Measurements from ENCODE around the gene FOXL2.
A peak's percentile ranks its signal among the peaks of the same experiment; 100 is the strongest.
"Not testable (repeated sequence)": the region's sequence is repeated elsewhere in the genome, so short reads cannot be mapped to it uniquely, and the experiment has no call there.

Gene FOXL2

DNA sequence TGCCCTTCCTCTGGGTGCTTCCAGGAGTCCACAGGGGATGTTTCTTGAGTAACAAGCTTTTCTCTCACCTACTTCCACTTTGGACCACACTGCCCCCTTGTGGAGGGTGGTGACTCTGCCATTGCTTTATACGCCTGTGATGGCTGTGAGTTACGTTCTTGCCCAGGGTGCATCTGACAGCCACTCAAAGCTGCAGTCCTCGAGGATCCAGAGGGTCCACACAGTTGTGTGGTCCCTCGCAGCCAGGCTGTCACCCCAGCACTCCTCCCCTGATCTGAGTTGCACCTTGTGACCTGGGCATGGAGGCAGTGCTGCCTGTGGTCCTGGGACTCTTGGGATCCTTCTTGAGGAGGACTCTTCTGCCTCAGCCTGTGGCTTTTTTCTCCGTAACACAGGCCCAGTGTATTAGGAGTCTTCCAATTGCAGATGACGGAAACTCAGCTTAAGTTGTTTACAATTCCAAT, 23.4 kb downstream of the FOXL2 start:
- peak; percentile 80 for DNase-seq

DNA sequence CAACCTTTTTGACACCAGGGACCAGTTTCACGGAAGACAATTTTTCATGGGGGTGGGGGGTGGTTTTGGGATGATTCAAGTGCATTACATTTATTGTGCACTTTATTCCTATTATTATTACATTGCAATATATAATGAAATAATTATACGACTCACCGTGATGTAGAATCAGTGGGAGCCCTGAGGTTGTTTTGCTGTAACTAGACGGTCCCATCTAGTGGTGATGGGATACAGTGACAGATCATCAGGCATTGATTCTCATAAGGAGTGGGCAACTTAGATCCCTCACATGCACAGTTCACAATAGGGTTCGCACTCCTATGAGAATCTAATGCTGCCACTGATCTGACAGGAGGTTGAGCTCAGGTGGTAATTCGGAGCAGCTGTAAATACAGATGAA, 24.5 kb downstream of the FOXL2 start:
- DNase-seq, result not testable (repeated sequence)

DNA sequence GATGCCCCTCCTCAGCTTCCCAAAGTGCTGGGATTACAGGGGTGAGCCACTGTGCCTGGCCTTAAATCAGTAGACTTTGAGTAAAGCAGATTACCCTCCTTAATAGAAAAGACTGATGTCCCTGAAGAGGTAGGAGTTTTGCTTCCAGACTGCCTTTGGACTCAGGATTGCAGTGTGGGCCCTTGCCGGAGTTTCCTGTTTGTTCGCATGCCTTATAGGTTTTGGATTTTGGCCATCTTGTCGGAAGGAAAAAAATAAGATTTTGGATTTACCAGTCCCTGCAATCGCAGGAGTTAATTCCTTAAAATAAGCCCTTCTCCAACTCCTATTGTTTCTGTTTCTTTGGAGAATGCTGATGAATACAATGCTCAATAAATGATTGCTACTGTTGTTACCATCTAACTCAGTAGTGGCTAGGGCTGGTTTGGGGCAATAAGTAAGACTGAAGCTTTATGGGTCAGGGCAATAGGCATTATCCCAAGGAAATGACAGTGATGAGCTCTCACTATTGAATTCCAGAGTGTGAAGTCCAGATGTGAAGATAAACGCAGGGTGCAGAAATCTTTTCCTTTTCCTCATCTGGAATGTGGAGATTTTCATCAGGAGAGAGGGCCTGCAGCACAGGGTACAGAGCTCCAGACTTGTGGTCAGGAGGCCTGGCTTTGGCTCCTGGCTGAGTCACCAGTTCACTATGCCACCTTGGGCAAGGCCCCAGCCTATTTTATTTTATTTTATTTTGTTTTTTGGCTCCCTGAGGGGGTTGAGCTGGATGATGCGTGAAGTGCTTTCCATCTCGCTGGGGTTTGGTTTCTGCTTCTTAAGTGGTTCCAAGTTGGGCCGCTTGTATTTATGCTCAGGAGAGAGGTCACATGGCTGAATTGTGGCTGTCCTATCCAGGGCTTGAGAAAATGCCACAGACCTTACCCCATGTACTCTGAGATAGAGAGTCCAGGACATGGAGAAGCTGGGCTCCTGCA, 25.3 kb downstream of the FOXL2 start:
- DNase-seq, result no peak

DNA sequence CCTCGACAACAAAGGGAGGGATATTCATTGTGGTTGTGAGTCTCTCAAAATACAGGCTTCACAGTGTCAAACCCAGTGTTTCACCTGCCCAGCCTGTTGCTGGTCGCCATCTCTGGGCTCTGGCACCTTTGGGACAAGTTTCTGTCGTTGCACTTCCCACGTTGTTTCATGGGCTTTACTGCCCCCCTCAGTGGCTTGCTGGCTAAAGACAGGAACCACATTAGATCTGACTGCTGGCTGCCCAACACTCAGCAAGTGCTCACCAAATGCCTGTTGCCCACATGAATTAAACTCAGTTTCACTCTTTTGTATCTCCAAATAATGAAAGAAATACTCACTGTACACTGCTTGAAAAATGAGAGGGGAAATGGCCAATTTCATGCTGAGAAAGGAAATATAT, 27.6 kb downstream of the FOXL2 start:
- no peak for DNase-seq

DNA sequence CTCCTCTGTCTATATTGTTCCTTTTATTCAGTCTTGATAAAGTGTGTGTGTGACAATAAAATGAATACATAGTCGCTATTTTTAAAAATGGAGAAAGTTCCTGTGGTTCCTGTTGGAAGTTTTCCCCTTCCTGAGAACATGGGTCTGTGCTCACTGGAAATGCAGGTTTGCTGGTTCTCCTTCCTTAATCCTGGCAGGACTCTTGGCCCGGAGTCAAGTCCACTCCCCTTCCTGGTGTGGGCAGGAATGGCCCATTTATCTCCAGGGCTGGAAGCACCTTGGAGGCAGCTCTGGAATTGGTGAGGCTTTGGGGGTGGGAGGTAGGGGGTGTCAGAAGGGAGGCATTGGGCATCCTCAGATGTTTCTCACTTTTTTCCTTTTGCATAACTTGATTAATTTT, 30.1 kb downstream of the FOXL2 start:
- no peak for DNase-seq

DNA sequence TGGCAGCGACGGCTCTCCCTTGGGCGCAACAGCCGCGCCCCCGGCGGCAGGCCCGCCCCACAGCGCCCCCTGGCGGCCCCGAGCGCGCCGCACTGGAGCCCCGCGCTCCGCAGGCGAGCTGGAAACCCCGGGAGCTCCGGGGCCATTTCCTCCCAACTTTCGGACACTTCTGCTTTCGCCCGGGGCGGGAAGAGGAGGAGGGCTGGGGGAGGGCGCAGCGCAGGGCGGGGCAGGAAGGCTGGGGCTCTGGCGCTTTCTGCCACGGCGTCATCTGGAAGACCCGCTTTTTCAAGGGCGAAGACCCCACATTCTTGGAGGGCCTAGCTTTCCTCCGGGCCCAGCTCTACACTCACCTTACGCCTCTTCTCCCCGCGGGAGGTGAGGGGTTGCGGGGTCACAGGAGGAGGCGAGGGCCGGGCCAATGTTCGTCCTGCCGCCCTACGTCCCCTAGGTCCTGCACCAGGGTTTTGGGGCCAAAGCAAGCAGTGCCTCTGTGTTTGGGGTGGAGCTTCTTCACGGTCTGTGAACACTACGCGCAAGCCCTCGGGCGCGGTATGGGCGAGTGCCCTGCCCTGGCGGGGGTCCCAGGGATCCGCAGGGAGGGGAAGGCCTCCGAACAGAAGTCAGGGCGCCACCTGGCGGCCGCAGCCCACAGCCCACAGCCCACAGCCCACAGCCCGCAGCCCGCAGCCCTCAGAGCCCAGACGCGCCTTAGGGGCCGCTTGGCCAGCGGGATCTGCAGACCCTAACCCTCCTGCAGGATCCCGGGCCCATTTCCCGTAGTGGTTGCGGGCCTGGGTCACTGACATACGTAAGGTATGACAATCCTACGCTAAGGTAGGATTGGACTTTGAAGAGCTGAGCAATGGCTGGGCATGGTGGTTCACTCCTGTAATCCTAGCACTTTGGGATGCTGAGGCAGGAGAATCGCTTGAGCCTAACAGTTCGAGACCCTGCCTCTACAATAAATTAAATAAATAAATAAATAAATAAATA, 31.1 kb downstream of the FOXL2 start:
- peak; percentile 97 for DNase-seq

DNA sequence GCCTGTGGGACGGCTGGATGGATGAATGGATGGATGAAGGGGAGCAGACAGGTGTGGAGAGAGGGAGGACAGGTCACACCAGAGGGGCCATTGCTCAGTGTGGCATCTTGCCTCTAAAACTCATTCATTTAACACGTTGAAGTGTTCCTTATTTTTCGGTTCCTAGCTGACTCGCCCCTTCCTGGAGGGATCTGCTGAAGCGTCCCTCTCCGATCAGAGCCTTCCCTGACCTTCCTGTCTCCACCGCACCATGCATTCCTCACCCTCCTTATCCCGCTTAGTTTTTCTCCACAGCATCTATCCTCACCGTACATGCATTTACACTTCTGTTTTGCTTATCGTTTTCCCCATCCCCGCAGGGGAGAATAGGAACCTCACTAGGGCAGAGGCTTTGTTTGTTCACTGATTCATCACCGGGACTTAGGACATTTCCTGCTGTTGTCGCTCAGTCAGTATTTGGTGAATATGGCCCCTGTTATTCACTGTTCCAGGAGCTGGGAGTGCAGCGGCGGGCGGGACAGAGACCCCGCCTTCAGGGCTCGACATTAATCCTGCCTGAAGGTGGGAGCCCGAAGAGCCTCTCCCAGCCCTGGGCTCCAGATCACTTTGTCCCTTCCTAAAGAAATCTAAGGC, 32.0 kb downstream of the FOXL2 start:
- no peak for DNase-seq

DNA sequence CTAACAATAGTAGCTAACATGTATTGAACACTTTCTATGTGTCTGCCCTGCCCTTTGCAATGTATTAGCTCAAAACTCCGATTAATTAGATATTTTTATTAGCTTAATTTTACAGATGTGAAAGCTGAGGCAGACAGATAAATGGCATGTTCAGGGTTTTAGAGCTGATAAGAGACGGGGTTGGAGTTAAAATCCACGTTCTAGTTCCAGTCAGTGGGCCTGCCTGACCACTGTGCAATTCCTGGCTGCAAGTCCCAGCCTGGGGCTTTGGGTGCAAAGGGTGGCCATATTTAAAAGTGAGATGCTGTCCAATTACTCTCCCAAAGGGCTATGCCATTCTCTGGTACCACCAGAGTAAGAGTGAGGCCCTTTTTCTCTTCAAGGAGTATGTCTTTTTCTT, 33.2 kb downstream of the FOXL2 start:
- DNase-seq, result no peak

DNA sequence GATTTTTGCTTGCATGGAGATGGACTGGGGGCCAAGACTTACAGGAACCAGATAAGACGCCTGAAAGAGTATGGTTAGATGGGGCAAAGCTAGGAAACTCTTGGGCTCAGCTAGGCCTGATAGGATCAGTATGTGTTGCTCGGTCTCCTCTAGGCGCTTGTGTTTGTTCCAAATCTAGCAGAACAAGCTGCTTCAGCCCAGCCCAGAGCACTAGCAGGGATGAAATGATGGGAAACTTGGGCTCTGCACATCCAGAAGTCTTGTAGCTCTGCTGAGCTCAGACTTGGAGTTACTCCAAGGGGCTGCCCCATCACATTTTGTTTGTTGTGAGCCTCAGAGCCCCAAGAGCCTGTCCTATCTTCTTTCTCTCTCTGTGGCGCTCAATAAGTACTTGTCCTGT, 34.7 kb downstream of the FOXL2 start:
- DNase-seq, result no peak

DNA sequence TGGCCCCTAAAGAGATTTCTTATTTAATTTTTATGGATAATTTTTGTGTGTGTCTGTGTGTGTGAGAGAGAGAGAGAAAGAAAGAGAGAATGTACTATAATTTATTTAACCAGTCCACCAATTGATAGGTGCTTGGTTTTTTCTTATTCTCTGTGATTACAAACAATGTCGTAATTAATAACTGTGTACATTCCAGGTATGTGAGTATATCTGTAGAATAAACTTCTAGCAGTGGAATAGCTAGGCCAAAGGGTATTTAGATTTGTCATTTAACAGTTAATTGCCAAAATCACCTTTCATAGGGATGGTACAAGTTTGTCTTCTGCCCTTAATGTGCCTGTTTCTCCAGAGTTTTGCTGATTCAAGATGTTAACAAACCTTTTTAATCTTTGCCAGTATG, 35.3 kb downstream of the FOXL2 start:
- DNase-seq, result no peak

DNA sequence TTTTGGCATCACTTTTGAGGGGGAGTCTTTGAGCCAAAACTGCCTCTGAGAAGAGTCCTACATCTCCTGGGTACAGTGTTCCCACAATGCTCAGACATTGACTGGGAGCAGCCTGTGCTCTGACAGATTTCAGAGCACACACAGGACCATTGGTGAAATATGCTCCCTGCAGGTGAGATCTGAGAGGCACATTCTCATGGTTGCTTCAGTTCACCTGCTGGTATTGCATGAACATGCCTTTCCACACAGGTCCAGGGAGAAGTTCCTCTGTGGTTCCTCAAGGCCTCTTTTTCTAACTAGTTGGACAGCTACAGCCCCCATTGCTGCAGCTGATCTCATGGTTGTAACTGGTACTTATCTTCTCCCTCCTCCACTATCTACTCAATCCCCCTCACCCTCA, 37.0 kb downstream of the FOXL2 start:
- no peak for DNase-seq

DNA sequence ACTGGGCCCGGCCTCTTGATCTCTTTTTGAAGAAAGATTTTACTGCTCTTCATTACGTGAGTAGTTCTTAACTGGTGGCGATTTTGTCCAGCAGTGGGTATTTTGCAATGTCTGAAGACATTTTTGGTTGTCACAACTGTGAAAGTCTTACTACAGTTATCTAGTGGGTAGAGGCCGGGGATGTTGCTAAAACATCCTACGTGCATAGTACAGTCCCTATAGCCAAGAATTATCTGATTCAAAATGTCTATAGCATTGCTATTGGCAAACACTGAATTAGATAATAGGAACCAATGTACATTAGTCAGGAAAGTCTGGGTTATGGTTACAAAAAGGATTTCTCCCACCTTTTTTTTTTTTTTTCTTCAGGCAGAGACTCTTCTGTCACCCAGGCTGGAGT, 38.1 kb downstream of the FOXL2 start:
- DNase-seq, result no peak

DNA sequence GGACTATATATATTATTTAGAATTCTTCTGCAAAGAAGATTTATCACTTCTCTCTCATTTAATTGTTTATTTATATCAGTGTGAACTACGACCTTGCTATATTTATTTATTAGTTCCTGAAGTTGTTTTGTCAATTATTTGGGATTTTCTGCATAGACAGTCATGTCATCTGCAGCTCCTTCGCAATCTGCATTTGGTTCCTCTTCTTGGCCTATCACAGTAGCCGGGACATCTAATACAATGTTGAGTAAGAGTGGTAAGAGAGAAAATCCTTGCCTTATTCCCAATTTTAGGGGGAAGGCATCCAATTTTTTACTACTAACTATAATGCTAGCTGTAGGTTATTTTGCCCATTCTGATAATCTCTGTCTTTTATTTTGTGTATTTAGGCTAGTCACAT, 39.4 kb downstream of the FOXL2 start:
- no peak for DNase-seq

DNA sequence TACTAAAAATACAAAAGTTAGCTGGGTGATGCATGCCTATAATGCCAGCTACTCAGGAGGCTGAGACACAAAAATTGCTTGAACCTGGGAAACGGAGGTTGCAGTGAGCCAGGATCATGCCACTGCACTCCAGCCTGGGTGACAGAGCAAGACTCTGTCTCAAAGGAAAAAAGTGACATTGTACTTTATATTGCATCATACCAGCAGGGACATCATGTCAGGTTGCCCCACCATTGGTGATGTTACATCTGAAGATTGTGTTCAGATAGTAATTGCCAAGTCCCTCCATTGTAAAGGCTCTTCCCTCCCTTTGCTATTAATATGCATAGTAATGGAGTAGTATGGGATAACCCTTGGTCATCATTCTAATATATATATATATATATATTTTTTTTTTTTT, 44.8 kb downstream of the FOXL2 start:
- DNase-seq, result no peak

DNA sequence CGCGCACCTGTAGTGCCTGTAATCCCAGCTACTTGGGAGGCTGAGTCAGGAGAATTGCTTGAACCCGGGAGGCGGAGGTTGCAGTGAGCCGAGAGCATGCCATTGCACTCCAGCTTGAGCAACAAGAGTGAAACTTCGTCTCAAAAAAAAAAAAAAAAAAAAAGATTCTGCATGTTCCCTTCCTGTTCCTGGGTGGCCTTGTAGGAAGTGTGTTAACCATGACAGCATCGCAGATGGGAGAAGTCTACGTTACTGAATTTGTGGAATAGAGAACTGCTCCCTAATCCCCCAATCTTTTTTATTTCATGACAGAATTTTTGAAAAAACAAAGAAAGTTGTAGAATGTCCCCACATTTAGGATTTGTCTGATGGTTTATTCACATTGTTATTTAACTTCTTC, 45.4 kb downstream of the FOXL2 start:
- no peak for DNase-seq

DNA sequence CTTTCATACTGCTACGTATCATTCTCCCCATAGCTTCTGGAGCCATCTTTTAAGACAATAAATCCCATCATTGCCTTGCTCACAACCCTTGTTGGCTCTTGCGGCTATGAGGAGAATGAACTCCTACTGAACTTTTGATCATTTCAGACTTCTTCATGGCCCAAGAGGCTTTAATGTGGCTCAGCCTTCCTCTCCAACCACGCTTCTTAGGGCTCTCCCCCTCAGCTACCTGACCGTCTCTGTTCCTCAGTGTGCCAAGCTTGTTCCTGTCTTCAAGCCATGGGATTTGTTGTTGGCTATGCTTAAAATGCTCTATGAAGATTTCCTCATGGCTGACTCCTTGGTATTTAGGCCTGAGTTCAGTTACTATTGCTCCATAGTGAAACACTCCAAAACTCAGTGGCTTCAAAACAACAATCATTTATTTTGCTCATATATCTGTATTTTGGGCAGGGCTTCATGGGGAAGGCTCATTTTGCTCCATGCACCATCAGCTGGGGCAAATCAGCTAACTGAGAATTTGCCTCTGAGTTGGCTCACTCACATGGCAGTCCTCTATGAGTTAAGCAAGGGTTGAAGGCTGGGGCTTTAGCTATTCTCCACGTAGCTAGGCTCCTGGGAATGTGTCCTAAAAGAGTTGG, 47.5 kb downstream of the FOXL2 start:
- DNase-seq, result no peak

DNA sequence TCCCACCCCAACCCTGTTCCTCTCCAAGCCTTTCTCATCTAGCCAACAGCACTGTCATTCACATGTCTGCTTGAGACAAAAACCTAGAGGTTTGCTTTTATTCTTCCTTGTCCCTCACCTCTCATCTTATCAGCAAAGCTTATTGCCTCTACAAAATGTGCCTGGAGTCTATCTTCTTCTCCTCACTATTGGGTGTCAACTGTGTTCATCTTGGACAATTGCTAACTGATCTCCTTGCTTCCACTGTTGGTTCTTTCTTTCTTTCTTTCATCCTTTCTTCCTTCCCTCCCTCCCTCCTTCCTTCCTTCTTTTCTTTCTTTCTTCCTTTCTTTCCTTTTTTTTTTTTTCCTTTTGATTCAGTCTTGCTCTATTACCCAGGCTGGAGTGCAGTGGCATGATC, 48.2 kb downstream of the FOXL2 start:
- DNase-seq, result no peak

DNA sequence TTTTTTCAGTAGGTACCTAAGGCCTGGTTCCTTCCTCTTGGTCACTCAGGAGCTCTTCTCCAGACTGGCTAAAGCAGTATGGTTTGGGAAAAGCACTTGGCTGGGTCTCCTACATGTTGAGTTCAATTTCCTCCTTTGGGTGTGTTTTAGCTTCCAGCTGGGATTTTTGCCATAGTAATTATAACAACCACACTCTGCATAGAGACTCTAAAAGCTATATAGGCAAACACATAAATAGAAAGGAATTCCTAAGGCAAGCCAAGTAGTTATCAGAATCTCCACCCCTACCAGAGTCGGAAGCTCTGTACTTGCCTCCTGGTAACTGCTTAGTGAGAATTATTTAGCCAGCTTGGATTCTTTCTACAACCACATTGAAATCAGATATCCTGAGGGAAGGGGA, 48.6 kb downstream of the FOXL2 start:
- no peak for DNase-seq

All from right forelimb (tissue), 1 donor.